Measurements from ENCODE around the gene MYBPC1.

DNA sequence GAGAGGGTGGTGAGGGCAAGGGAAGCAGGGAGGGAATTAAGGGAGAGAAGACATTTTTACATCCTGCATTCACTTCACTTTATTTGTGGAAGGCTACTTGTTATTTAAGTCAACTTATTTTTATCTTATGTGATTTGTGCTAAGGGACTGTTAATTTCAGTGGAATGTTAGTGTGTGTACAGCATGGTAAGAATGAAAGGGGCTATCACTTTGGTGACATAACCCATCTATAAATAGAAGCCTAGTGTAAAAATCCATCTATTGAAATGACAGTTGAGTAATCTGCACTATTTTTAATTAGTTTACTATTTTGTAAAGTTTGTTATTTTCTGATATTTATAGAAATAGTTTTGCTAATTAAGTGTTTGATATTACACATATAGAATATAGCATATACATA lies 85.9 kb downstream of the MYBPC1 start:
- TF ChIP-seq, protein P1, sequence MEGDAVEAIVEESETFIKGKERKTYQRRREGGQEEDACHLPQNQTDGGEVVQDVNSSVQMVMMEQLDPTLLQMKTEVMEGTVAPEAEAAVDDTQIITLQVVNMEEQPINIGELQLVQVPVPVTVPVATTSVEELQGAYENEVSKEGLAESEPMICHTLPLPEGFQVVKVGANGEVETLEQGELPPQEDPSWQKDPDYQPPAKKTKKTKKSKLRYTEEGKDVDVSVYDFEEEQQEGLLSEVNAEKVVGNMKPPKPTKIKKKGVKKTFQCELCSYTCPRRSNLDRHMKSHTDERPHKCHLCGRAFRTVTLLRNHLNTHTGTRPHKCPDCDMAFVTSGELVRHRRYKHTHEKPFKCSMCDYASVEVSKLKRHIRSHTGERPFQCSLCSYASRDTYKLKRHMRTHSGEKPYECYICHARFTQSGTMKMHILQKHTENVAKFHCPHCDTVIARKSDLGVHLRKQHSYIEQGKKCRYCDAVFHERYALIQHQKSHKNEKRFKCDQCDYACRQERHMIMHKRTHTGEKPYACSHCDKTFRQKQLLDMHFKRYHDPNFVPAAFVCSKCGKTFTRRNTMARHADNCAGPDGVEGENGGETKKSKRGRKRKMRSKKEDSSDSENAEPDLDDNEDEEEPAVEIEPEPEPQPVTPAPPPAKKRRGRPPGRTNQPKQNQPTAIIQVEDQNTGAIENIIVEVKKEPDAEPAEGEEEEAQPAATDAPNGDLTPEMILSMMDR (IDR thresholded peaks at IDR 0.05; ENCODE audit: insufficient read depth, low read length, poor library complexity, severe bottlenecking) = no peak
- TF ChIP-seq EZH2phosphoT487 (conservative IDR thresholded peaks at IDR 0.05; ENCODE audit: low read length) = no peak

Data from SU-DHL-6 (cell line).